SIG-M5 treated with dmso at 0.1 percent for 504 hours (cell line): Measurements from ENCODE around the gene SH3RF3.

Experiments used
- DNase-seq: peaks from one replicate; lab custom pipeline; 2025; ENCODE audit not compliant: unreplicated experiment; lab: John Stamatoyannopoulos, UW

Gene SH3RF3

GRCh38 chr2:109371481-109372170 lies 242.6 kb downstream of the SH3RF3 start:
- no peak for DNase-seq

DNA sequence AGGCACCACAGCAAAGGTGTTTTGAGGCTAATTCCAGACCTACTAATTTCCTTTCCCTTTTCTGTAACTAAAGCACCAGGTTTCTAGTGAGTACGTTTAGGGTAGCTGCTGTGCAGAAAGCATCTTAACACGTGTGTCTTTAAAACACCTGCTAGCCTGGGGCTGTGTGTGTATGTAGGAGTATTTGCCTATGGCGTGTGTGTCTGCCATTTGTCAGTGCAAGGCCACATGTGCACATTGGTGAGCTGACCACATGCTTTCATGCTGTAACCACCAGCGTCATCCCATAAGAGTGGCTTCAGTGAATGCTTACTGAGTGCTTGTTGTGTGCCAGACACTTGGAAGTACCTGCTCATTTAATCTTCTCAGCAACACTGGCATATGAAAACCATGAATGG lies 243.2 kb downstream of the SH3RF3 start:
- no peak for DNase-seq

- no peak for DNase-seq
These were observed 243.6 kb downstream of the SH3RF3 start for GRCh38 chr2:109372614-109373013.

GRCh38 chr2:109373791-109374547 lies 245.0 kb downstream of the SH3RF3 start:
- no peak for DNase-seq

DNA sequence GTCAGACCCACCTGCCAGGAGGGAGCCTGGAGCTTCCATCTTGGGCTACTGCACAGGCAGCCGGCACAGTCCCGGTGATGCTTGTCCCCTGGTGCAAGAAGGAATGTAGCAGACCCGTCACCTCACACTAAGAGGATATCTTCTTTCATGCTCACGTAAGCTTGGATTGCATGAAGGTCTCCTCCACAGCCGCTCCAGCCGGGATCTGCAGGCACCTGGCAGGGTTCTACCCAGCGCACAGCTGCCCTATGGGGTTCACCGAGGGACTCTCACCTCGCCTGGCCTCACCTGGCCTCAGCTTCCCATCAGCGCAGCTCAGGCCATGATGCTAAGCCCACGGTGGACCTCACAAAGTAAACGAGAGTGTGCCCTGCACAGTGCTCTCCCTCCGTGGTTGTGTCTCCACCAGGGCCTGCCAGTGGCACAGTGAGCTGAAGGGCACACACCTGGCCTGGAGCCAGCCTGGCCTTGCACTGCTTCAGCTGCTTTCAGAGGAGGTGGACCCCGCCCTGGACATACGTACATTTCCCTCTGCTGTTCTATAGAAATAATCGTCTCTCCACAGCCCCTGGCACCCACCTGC lies 245.6 kb downstream of the SH3RF3 start:
- DNase-seq, result no peak

DNA sequence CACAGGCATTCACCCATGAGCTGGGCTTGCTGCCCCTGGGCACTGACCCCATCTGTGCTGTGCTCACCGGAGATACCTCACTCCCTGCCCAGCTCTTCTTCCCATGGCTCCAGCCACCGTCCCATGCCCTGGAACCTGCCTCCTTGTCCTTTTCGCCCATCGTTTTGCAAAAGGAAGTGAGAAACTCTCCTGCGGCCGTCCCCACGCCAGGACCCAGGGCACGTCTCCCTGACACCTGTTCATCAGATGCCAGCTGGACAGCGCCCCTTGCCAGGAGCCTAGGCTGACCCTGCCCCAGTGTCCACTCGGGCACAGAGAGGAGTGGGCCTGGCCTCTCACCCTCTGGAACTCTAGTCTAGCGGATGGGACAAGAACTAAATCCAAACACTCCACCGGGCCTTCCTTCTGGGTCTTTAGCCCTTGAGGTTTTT lies 246.1 kb downstream of the SH3RF3 start:
- DNase-seq, result no peak

- no peak for DNase-seq
These were observed 246.7 kb downstream of the SH3RF3 start for GRCh38 chr2:109375656-109376055.

GRCh38 chr2:109376115-109376514 lies 247.1 kb downstream of the SH3RF3 start:
- DNase-seq, result no peak

DNA sequence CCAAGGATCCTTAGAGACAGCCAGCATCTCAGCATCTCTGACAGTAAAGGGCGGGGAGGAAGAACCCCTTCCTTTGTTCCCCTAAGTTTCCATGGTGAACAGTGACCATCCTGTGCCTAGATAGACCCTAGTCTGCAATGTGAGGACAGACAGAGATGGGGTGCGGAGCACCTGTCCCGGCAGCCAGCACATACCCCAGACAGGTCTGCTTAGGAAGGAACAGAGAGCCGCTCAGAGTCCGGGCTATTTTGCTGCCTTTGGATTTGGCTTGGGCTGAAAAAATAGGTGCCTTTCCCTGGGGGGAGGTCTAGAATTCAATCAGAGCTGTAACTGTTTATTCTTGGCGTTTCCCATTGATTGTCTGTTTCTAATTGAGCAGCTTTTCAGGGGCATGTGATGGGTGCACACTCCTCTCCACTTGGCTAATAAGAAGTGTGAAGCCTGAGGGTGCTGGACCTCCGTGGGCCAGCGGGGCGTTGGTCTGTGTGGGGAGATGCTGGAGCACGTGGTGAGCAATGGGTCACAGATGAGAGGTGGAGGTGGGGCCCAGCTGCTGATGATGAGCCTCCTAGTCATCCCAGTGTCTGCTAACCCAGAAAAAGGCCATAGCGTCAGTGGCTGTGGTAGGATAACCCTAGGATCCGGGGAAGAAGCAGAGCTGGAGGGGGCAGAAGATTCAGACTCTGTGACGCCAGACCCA lies 247.9 kb downstream of the SH3RF3 start:
- no peak for DNase-seq

- no peak for DNase-seq
These were observed 249.0 kb downstream of the SH3RF3 start for GRCh38 chr2:109377976-109378375.

- DNase-seq, result no peak
These were observed 249.7 kb downstream of the SH3RF3 start for GRCh38 chr2:109378682-109379081.

- DNase-seq, result no peak
These were observed 250.5 kb downstream of the SH3RF3 start for GRCh38 chr2:109379507-109379906.

DNA sequence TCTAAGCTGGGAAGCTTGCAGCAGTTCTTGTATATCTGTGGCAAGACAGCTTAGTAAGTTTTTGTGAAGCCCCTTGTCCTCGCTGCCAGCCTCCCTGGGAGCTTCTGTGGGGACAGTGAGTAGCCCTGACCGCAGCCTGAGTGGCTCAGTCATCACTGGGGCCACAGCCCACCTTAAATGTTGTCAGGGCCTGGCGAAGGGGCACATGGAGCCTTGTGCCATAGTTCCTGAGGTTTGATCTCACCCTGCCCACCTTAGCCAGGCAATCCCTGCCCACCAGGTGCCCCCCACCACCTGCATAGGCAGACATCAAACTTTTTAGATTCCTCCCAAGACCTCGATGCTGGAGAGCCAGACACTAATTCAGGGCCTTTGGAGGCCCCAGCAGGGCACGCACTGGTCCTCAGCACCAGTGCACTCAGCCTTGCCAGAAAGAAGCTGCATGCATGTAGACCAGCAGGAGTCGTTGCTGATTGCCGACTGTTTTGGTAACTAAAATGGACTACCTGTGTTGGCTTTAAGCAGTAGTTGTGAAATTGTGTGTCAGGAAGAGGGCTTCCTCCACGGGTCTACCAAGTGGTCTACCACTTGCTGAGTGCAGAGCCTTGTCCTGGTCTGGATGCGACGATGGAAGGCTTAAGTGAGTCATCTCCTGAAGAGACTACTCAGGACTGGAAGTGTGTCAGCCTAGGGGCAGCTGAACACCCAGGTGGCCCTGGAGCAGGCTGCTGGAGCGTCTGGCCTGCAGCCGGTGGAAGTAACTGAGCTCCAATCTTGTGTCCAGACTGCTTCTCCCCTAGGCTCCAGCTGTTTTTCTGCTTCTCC lies 251.7 kb downstream of the SH3RF3 start:
- DNase-seq, result no peak

DNA sequence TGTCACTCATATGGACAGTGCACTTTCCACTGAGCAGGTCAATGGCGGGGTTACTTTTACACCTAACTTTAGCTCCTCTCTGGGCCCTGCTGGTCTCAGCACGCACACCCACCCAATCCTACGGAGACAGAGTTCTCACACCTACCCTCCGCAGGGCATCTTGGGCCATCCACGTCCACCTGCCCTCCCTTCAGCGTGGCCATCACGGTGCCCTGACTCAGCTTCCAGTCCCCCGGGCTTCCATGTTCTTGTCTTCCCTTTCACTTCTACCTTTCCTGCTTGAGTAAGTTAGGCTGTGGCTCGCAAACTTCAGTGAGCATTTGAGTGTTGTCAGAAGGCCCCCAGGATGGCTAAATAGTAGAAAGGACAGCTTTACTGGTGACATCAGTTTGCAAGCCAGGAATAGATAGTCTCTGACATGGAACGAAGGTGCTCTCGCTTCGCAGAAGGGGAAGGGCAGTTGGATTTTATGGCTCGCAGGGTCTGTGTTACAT lies 252.4 kb downstream of the SH3RF3 start:
- no peak for DNase-seq

- DNase-seq, result no peak
These were observed 253.4 kb downstream of the SH3RF3 start for GRCh38 chr2:109382226-109382895.

DNA sequence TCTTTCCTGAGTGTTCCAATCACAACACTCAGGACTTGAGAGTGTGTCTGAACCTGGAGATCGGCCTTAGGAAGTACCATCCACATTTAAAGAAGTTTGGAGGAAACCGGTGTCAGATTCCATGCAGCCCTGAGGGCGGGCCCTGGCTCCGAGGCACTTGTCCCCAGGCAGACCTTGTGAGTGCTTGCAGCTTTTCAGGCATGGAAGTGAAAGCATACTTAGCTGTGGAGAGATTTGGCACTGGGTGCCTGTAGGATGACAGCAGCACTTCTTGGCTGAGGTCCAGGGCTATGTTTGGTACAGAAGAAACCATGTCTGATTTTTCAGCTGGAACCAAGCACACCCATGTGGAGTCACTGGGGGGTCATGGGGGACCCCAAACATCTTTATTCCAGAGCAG lies 253.9 kb downstream of the SH3RF3 start:
- DNase-seq, result peak; percentile 11

DNA sequence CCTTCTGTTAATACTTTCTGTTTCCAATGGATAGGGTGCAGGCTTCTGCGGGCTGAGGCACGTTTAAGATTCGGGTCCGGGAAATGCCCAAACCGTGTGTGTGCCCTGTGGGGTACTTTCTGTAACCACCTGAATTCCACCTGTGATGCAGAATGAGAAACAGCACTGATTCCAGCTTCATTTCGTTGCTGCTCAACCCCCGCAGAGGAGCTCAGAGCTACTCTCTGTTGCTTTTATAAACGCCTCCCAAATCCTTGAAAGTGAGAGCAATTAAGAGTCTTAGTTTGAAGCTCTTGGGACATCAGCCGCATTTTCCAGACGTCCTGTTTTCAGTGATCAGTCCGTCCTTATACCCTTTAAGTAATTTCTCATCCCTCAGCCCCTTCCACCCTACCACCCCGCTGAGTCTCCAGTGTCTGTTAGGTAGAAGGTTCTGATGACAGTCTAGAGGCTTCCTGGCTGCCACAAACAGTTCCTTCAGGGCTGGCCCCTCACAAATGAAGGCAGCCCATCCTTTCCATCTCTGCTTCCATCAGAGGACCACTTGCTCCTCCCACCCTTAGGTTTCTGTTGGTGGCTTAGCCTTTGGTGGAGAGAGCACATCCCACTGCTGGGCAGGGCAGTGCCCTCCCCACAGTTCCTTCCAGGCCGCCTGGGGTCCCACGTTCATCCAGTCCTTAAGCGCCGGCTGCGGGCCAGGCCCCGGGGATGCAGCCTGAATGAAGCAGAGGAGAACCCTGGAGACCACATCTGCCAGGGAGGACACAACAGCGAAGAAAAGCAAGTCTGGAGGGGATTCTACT lies 254.7 kb downstream of the SH3RF3 start:
- no peak for DNase-seq

- no peak for DNase-seq
These were observed 255.6 kb downstream of the SH3RF3 start for GRCh38 chr2:109384308-109385271.
